ENCODE results near the gene FUT2.

FUT2 gene

GRCh38 chr19:48731452-48731851, 35.7 kb downstream of the FUT2 start:
- no peaks in the 10 kb centered on the region for H3K36me3 ChIP-seq (ENCODE audit: insufficient read depth)
- H3K27ac ChIP-seq = no peak overlapping the region
- H3K27me3 ChIP-seq (ENCODE audit: insufficient read depth, low read depth) = peaks cover 62% of the 10 kb centered on the region
- H3K79me2 ChIP-seq (ENCODE audit: insufficient read depth, low read depth) = no peaks in the 10 kb centered on the region
- TF ChIP-seq, protein P1, sequence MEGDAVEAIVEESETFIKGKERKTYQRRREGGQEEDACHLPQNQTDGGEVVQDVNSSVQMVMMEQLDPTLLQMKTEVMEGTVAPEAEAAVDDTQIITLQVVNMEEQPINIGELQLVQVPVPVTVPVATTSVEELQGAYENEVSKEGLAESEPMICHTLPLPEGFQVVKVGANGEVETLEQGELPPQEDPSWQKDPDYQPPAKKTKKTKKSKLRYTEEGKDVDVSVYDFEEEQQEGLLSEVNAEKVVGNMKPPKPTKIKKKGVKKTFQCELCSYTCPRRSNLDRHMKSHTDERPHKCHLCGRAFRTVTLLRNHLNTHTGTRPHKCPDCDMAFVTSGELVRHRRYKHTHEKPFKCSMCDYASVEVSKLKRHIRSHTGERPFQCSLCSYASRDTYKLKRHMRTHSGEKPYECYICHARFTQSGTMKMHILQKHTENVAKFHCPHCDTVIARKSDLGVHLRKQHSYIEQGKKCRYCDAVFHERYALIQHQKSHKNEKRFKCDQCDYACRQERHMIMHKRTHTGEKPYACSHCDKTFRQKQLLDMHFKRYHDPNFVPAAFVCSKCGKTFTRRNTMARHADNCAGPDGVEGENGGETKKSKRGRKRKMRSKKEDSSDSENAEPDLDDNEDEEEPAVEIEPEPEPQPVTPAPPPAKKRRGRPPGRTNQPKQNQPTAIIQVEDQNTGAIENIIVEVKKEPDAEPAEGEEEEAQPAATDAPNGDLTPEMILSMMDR (conservative IDR thresholded peaks at IDR 0.05; ENCODE audit: low read depth, low read length) = no peak
- no peak overlapping the region for H3K4me3 ChIP-seq (IDR thresholded peaks at IDR 0.05; ENCODE audit: insufficient read depth, low read depth, low read length)
- no peak overlapping the region for H3K9ac ChIP-seq
- no peaks in the 10 kb centered on the region for H3K4me1 ChIP-seq (ENCODE audit: low read depth, poor library complexity, severe bottlenecking)
- no peak overlapping the region for H2AFZ ChIP-seq (ENCODE audit: low read depth)
- H3K4me2 ChIP-seq = no peak overlapping the region
- H4K20me1 ChIP-seq (ENCODE audit: insufficient read depth) = no peaks in the 10 kb centered on the region

- no peak overlapping the region for H3K27ac ChIP-seq
- TF ChIP-seq, protein P1 (conservative IDR thresholded peaks at IDR 0.05; ENCODE audit: low read depth, low read length) = no peak
- H4K20me1 ChIP-seq (ENCODE audit: insufficient read depth) = no peaks in the 10 kb centered on the region
- no peak overlapping the region for H3K4me3 ChIP-seq (IDR thresholded peaks at IDR 0.05; ENCODE audit: insufficient read depth, low read depth, low read length)
- no peak overlapping the region for H3K4me2 ChIP-seq
- H2AFZ ChIP-seq (ENCODE audit: low read depth) = no peak overlapping the region
- peaks cover 9% of the 10 kb centered on the region for H3K4me1 ChIP-seq (ENCODE audit: low read depth, poor library complexity, severe bottlenecking)
- peaks cover 48% of the 10 kb centered on the region for H3K27me3 ChIP-seq (ENCODE audit: insufficient read depth, low read depth)
- no peak overlapping the region for H3K9ac ChIP-seq
- no peaks in the 10 kb centered on the region for H3K79me2 ChIP-seq (ENCODE audit: insufficient read depth, low read depth)
- no peaks in the 10 kb centered on the region for H3K36me3 ChIP-seq (ENCODE audit: insufficient read depth)
Measured at GRCh38 chr19:48734625-48735024, 38.9 kb downstream of the FUT2 start.

DNA sequence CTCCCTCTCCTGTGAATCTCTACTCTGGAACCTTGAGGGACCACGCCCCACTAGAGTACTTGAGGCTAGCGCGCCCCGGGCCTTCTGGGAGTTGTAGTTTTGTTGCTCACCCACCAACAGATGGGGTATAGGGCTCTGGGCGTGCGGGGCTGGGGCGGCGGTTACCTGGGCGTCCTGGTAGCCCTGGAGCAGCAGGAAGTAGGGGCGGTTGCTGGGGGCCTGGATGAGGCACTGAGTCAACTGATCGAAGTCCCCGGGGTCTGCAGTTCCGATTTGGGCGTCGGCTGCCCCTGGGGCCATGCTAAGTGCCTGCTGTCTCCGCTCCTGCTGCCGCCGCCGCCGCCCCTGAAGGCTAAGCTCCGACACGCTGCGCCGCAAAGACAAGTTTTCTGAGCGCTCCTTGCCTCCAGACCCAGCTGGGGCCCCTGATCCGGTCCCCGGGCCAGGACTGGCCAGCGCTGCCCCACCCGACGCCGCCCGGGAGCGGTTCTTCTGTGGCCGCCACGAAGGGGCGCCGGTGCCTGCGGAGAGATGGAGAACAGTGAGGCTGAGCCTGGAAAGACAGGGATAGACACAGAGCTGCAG, 39.4 kb downstream of the FUT2 start:
- no peak overlapping the region for H3K27ac ChIP-seq
- no peak overlapping the region for H2AFZ ChIP-seq (ENCODE audit: low read depth)
- H3K4me2 ChIP-seq = no peak overlapping the region
- peaks cover 47% of the 10 kb centered on the region for H3K27me3 ChIP-seq (ENCODE audit: insufficient read depth, low read depth)
- no peak overlapping the region for H3K4me3 ChIP-seq (IDR thresholded peaks at IDR 0.05; ENCODE audit: insufficient read depth, low read depth, low read length)
- no peaks in the 10 kb centered on the region for H3K36me3 ChIP-seq (ENCODE audit: insufficient read depth)
- TF ChIP-seq, protein P1 (conservative IDR thresholded peaks at IDR 0.05; ENCODE audit: low read depth, low read length) = no peak
- peaks cover 9% of the 10 kb centered on the region for H3K4me1 ChIP-seq (ENCODE audit: low read depth, poor library complexity, severe bottlenecking)
- no peaks in the 10 kb centered on the region for H4K20me1 ChIP-seq (ENCODE audit: insufficient read depth)
- no peak overlapping the region for H3K9ac ChIP-seq
- H3K79me2 ChIP-seq (ENCODE audit: insufficient read depth, low read depth) = no peaks in the 10 kb centered on the region

- Histone ChIP-seq H3K4me1 (ENCODE audit: low read depth, poor library complexity, severe bottlenecking) (peaks cover 9% of the 10 kb centered on the region), H3K27ac (no peak overlapping the region), H4K20me1 (ENCODE audit: insufficient read depth) (no peaks in the 10 kb centered on the region), H3K9ac (no peak overlapping the region), H2AFZ (ENCODE audit: low read depth) (no peak overlapping the region), H3K4me2 (no peak overlapping the region), H3K27me3 (ENCODE audit: insufficient read depth, low read depth) (peaks cover 38% of the 10 kb centered on the region), H3K4me3 (IDR thresholded peaks at IDR 0.05; ENCODE audit: insufficient read depth, low read depth, low read length) (no peak overlapping the region), H3K36me3 (ENCODE audit: insufficient read depth) (no peaks in the 10 kb centered on the region), H3K79me2 (ENCODE audit: insufficient read depth, low read depth) (no peaks in the 10 kb centered on the region)
- TF ChIP-seq, protein P1 (conservative IDR thresholded peaks at IDR 0.05; ENCODE audit: low read depth, low read length) = no peak
Measured at GRCh38 chr19:48737360-48737998, 41.7 kb downstream of the FUT2 start.
